ENCODE measurements around the gene ZDHHC11.

The ZDHHC11 gene

GRCh38 chr5:759781-760362, 90.9 kb downstream of the ZDHHC11 start:
- no peak for TF ChIP-seq CTCF (IDR thresholded peaks at IDR 0.05; ENCODE audit: low read depth, low read length)
- H3K4me3 ChIP-seq (ENCODE audit: low read depth, low read length), result no peak overlapping the region
- DNase-seq (ENCODE audit: low read depth, low spot score), result no peak
- in situ Hi-C loops (cut with HindIII; ENCODE audit: low sequenced_read_pairs), result no loop called here

GRCh38 chr5:759111-759751, 91.6 kb downstream of the ZDHHC11 start:
- DNase-seq (ENCODE audit: low read depth, low spot score), result no peak
- TF ChIP-seq CTCF (IDR thresholded peaks at IDR 0.05; ENCODE audit: low read depth, low read length), result no peak
- no peak overlapping the region for H3K4me3 ChIP-seq (ENCODE audit: low read depth, low read length)
- in situ Hi-C loops (cut with HindIII; ENCODE audit: low sequenced_read_pairs), result no loop called here

- TF ChIP-seq CTCF (IDR thresholded peaks at IDR 0.05; ENCODE audit: low read depth, low read length), result no peak
- in situ Hi-C loops (cut with HindIII; ENCODE audit: low sequenced_read_pairs), result no loop called here
- H3K4me3 ChIP-seq (ENCODE audit: low read depth, low read length), result no peak overlapping the region
- DNase-seq (ENCODE audit: low read depth, low spot score), result no peak
These were observed 92.1 kb downstream of the ZDHHC11 start for GRCh38 chr5:758698-759053.

DNA sequence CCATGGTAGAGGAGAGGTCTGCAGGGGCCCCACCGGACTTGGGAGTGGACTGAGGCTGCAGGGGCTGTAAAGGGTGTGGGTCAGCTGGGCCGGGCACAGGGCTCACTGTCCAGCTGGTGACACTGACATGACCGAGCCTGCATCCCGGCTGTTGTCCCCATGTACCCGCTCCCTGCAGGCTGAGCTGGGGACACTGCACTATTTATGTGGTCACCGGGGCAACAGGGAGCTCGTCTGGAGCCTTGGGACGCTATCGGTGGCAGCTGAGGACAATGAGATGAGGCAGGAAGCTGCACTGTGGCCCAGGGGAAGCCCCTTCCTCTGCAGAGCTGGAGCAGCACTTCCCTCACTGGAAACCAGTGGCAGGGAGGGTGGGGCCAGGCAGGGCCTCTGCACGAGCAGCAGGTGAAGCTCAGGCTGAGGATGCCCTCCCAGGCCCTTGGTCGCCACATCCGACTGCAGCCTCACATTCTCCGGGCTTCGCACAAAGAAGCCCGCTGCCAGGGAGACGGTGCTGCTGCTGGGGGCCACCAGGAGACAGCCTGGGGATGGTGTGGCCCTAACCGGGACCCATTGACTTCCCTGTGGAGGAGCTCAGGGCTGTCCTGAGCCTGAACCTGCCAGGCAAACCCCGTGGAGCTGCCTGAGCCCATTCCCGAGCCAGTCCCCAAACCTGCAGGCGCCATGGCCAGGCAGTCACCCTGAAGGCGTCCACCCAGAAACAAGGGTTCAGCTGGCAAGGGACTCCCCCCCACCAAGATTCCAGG, 92.7 kb downstream of the ZDHHC11 start:
- no peak for TF ChIP-seq CTCF (IDR thresholded peaks at IDR 0.05; ENCODE audit: low read depth, low read length)
- no peak overlapping the region for H3K4me3 ChIP-seq (ENCODE audit: low read depth, low read length)
- in situ Hi-C loops (cut with HindIII; ENCODE audit: low sequenced_read_pairs), result no loop called here
- DNase-seq (ENCODE audit: low read depth, low spot score), result no peak

DNA sequence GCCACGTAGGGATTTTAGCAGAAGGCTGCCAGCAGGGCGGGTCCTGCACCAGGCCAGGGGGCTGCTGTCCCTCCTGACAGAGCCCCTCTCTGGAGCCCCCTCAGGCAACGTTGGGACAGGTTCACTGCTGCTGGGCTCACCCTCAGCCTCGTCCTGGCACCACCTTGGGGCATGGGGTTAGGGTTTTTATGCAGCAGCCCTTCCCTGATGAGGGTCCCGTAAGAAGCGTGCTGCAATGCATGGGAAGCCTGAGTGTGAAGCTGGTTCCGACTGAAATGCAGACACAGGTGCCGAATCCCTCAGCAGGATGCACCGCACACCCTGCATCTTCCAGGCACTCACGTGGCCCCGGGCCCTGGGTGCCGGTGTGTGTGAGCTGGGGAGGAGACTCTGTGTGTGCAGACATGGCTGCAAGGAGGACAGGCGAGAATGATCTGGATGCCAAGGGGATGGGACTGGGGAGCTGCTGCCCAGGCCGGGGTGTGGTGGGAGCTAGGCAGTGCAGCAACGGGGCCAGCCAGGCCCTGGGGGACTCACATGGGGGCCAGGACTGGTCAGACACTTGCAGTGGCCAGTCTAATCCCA, 93.3 kb downstream of the ZDHHC11 start:
- no peak for DNase-seq (ENCODE audit: low read depth, low spot score)
- no peak for TF ChIP-seq CTCF (IDR thresholded peaks at IDR 0.05; ENCODE audit: low read depth, low read length)
- in situ Hi-C loops (cut with HindIII; ENCODE audit: low sequenced_read_pairs), result no loop called here

DNA sequence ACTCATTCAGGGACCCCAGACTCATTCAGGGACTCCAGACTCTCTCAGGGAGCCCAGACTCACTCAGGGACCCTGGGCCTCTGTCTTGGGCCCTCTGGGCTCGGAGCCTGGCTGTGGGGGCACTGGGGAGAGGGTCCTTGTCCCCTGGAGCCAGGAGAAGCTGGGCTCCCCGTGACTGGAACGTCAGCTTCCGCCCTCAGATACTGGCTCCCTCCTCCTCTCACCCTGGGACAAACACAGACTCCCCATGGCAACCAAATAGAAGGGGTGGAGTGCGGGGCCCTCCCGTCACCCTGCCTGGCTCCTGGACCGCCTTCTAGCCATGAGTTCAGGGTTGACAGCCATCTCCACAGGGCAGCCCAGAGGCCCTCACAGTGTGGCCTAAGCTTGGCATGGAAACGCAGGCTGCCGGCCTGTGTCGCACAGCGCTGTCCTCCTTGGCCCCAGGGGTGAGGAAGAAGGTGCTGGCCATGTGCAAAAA, 93.9 kb downstream of the ZDHHC11 start:
- H3K4me3 ChIP-seq (ENCODE audit: low read depth, low read length), result no peak overlapping the region
- DNase-seq (ENCODE audit: low read depth, low spot score), result no peak
- in situ Hi-C loops (cut with HindIII; ENCODE audit: low sequenced_read_pairs), result no loop called here
- no peak for TF ChIP-seq CTCF (IDR thresholded peaks at IDR 0.05; ENCODE audit: low read depth, low read length)

More for the DNA sequence above, 93.3 kb downstream of the ZDHHC11 start:
- no peak overlapping the region for H3K4me3 ChIP-seq (ENCODE audit: low read depth, low read length)
